Epidermal melanocyte (primary cell): ENCODE results near the gene PRRG2.

Experiments
- DNase-seq: peaks from one replicate; pipeline ENCODE4 v3.0.0; 2011; ENCODE audit warnings: low spot score; ENCODE audit not compliant: insufficient read length

PRRG2 gene

DNA sequence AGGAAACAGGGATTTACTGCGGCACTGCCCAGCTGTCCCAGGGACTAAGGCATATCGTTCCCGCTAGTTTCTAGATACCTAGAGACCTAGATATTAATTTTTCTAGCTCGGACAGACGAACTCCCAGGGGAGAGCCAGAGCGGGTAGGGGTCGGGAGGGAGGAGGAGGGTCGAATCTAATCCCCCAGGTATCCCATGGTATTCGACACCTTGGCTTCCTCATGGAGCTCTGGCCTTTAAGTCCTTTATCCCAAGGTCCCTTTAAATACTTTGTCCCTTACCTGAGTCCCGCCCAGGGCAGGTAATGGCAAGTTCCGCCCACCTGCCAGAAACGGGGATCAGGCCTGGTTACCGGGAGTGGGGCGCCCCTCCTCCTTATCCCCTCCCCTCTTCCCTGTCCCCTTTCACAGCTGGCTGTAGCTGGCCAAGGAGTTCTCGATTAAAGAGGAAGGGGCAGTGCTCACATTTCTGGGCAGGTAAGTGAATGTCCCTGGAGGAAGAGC is at the start of gene PRRG2:
TSS of gene PRRG2 (plus strand) at position 310 of the 502 bp plus-strand sequence. CDS start 1,904 bp downstream, outside the sequence.
- DNase-seq: no peak

DNA sequence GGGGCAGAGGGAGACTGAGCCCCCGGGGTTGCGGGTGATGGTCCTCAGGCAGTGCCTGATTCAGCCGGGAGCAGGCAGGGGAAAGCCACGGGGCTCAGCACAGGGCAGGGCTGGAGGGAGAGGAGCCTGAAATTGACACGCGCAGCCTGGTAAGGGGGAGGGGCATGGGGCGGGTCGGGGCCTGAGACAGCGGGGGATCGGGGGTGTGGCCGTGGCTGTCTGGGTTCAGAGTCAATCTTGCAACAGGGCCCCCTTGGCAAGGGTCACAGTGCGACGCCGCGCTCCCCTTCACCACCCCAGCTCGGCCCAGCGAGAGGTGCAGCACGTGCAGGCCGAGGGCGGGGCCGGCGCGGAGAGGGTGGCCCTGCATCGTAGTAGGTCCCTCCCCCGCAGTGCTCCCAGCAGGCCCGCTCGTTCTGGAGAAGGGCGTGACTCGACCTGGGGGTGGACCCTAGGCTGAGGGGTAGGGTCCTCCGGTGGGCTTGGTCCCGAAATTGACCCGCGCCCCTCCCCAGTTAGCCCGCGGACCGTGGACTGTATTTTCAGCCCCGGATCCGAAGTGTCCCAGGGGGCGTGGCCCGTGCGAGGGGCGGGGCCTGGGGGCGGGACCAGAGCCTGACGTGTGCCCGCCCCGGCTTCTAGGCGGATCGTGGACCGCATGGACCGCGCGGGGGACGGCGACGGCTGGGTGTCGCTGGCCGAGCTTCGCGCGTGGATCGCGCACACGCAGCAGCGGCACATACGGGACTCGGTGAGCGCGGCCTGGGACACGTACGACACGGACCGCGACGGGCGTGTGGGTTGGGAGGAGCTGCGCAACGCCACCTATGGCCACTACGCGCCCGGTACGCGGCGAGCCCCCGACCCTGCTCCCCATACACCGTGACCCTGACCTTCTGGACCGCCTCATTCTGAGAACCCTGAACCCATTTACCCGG is 47.3 kb upstream of the PRRG2 start:
- DNase-seq: no peak

DNA sequence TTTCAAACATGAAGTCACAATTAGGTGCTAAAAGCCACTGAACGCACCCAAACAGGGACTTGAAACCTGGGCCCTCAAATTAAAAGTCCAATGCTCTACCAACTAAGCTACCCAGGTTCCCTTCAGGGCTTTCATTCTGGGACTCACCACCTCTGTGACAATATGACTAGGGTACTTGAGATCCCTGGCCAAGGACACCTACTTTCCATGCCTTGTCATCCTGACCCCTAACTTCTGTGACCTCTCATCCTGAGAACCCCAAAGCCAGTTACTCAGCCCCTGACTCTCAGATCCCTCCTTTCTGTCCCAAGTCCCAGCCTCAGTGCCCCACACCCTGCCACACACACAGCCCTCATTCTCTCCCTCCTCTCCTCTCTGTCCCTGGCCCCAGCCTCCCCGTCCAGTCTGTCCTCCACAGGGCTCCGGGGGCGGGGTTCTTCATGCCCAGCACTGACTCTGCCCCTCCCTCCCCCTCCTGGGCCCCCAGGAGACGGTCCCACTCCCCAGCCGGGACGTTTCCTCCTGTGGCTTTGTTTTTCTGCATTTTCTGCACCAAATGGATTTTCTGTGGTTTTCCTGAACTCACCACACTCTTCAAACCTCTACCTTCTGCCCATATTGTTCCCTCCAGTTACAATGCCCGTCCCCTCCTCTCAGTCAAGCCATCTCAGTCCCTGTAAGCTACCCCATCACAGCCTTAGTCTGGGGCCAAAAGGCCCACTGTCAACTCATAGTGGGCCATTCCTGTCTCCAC is 46.3 kb upstream of the PRRG2 start:
- DNase-seq: no peak

- no peak for DNase-seq
Observed at GRCh38 chr19:49536921-49537462, 44.1 kb upstream of the PRRG2 start.

- DNase-seq: no peak
Observed at GRCh38 chr19:49538643-49539042, 42.5 kb upstream of the PRRG2 start.

DNA sequence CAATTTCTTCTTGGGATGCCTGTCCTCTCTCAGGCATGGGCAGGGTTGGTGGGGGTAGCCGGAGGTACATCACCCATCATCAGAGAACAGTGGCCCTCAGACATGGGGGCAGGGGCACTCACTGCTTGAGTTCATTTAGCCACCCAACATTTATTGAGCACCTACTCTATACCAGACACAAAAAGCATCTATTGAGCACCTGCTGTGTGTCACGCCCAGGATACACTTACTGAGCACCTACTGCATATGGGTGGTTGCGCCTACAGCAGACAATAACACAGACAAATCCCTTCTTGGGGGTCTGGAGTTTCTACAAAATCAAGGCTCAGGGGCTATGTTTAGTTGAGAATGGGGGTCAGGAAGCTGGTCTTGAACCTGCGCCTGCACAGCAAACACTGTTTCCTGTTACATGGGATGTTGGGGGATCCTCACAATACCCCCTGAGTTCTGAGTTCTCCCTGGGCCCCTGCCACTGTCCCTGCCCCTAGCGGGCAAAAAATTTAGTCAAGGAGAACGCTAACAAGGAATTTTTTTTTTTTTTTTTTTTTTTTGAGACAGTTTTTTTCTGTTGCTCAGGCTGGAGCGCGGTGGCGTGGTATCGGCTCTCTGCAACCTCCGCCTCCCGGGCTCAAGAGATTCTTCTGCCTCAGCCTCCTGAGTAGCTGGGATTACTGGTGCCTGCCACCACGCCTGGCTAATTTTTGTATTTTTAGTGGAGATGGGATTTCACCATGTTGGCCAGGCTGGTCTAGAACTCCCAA is 41.7 kb upstream of the PRRG2 start:
- no peak for DNase-seq

GRCh38 chr19:49541914-49542313 is 39.2 kb upstream of the PRRG2 start:
- DNase-seq: no peak

- DNase-seq: no peak
Observed at GRCh38 chr19:49542446-49542845, 38.7 kb upstream of the PRRG2 start.

DNA sequence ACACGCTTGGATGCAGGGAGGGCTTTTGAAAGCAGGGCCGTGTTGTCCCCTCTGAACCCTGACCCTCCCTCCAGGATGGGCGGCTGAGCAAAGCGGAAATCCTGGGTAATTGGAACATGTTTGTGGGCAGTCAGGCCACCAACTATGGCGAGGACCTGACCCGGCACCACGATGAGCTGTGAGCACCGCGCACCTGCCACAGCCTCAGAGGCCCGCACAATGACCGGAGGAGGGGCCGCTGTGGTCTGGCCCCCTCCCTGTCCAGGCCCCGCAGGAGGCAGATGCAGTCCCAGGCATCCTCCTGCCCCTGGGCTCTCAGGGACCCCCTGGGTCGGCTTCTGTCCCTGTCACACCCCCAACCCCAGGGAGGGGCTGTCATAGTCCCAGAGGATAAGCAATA is 38.1 kb upstream of the PRRG2 start:
- DNase-seq: no peak

DNA sequence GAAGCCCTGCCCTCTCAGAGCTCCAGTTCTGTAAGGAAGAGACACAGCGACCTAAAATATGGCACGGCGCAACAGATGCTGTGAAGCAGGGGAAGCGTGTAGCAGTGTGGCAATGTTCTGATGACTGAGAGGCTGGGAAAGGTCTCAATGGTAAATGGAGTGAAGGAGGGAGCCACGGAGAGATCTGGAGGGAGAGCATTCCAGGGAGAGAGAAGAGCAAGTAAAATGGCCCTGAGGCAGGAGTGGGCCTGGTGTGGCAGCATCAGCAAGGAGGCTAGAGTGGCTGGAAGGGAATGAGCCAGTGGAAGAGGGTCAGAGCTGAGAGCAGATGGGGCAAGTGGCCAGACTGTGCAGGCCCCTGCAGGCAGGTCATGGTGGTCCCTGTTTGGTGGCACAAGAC is 37.0 kb upstream of the PRRG2 start:
- DNase-seq: no peak

DNA sequence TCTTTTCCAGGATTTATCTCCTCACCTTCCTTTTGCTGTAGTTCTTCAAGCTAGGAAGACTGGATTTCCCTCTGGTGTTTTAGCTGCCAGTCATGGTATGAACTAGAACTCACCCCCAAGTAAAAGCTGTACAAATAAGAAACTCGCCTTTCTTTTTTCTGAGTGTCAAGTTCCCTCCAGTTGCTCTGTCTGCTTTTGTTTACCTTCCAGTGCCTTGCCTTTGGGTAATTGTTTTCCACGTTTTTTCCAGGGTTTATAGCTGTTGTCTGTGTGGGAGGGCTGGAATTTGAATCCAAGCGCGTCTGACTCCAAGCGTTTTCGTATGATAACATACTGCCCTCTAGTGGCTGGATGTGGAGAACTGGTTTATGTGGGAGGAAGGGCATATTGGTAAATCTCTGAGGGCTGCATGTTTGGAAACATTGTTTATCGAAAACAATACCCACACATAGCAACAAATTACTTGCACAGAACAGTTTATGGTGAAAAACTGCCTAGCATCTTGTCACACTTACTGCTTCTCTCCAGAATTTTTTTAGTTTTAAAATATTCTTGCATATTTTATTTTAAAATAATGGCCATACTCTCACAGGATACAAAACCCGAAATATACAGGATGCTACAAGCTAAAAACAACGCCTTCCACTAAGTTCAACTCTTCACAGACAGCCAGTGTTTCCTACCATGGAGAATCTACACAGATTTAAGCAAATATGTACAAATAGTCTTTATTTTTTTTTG is 34.1 kb upstream of the PRRG2 start:
- peak; percentile 92 for DNase-seq

- no peak for DNase-seq
Observed at GRCh38 chr19:49549045-49549444, 32.1 kb upstream of the PRRG2 start.

DNA sequence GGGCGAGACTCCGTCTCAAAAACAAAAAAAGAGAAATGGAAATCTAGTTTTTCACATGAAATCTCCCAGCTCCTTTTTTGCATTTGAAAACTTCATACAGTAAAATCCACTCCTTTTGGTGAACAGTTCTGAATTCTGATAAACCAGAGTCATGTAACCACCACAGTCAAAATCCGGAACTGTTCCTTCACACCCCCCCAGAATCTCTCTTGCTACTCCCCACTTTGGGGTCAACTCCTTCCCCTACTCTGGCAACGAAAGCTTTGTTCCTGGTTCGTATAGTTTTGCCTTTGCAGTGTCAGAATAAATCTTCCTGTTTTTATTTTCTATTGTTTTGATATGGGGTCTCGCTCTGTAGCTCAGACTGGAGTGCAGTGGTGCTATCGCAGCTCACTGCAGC is 29.6 kb upstream of the PRRG2 start:
- DNase-seq: no peak

DNA sequence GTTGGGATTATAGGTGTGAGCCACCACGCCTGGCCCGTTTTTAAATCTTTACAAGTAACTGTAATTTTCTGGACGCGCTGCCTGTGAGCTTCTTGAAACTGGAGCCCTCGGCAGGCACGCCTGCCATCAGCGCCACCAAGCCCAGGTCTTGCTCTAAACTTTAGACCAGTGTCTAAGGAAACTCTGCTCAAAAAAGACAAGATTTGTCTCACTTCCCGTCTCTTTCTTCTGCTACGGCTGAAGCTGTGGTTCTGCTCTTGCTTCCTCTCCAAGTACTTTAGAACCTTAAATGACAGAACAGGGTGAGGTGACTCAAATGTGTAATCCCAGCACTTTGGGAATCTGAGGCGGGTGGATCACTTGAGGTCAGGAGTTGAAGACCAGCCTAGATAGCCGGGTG is 28.4 kb upstream of the PRRG2 start:
- no peak for DNase-seq

DNA sequence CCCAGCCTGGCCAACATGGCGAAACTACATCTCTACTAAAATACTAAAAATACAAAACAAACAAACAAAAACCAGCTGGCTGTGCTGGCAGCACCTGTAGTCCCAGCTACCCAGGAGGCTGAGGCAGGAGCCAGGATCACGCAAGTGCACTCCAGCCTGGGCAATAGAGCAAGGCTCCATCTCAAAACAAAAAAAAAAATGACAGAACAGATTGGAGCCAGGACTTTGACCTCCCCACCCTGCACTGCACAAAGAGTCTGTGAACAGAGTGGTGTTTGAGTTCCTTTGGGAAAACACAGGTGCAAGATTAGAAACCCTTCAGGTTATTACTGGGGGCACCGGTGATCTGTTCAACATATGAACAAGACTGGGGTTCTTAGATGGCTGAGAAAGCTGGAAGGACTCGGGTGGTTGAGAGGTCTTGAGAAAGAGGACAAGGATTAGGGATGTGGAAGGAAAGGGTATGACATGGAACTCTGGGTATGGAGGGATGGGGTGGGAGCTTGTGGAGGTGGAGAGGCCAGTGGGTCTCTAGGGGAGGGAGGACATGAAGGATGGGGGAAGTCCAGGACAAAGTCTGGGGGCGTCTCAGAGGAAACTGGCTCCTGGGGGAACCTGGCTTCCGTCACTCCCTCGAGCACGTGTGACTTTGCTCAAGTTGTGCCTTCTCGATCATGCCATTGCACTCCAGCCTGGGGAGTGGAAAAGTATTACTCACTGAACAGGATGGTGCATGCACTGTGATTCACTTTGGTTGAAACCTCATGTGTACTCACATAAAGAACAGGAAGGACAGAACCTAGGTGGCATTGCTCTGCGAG is 27.5 kb upstream of the PRRG2 start:
- DNase-seq: no peak

- DNase-seq: no peak
Observed at GRCh38 chr19:49554701-49555181, 26.4 kb upstream of the PRRG2 start.

DNA sequence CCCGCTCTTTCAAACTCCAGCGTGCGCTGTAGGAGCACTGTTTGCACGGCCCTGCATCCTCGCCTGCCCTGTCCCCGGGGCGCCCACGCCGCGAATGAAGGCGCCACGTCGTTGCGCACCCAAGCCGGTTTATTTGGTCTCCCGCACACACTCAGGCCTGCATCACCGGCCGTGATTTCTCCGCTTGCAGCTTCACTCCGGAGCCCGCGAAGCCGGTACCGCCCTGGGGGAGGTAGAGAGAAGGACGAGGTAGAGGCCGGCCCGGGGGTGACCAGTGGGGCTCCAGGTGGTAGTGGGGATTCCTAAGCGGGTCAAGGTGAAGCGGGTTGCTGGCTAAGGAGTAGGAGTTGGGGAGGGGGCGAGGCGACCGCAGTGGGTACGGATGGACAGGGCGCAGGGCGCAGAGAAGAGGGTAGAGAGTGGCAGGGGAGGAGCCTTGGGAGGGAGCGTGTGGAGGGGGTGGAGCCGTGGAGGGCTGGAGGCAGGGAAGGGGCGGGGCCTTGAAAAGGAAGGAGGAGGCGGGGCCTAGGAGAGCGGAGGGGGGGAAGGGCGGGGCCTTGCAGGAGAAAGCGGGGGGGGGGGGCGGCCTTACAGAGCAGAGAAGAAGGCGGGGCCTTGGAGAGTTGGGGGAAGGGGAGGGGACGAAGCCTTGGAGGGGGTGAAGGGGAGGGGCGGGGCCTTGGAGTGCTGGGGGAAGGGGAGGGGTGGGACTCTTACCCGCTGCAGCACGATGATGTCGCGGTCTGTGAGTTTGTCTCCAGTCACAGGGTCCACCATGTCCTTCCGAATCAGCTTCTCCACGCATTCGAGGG is 25.3 kb upstream of the PRRG2 start:
- DNase-seq: no peak
